GM21529 (cell line): ENCODE measurements around the gene PIK3CA.
"Not testable (repeated sequence)": the region's sequence is repeated elsewhere in the genome, so short reads cannot be mapped to it uniquely, and the experiment has no call there.

Experiments
- ATAC-seq: cut with Tn5 transposase; IDR thresholded peaks from one replicate; pipeline ENCODE4 v1.9.1; 2021; ENCODE audit not compliant: unreplicated experiment

PIK3CA gene

GRCh38 chr3:179147873-179148615 lies at the start of gene PIK3CA:
TSS of gene PIK3CA (plus strand) at chr3:179148357. CDS start at chr3:179198826, 50,469 bp downstream.
- ATAC-seq = peak; percentile 73

- ATAC-seq = no peak
Measured at GRCh38 chr3:179098388-179099077, 49.6 kb upstream of the PIK3CA start.

DNA sequence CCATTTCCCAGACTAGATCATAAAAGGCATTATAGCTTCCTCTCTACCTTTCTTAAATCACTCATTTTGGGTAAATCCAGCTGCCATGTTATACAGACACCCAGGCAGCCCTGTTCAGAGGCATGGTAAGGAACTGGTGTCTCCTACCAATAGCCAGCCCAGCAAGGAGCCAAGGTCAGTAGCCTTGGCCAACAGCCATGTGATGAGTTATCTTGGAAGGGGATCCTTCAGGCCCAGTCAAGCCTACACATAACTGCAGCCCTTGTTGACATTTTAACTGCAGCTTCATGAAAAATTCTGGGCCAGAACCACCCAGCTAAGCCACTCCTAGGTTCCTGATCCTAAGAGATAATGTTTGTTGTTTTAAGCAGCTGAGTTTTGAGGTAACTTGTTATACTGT lies 47.5 kb upstream of the PIK3CA start:
- ATAC-seq = no peak

GRCh38 chr3:179105881-179106280 lies 42.3 kb upstream of the PIK3CA start:
- ATAC-seq = no peak

DNA sequence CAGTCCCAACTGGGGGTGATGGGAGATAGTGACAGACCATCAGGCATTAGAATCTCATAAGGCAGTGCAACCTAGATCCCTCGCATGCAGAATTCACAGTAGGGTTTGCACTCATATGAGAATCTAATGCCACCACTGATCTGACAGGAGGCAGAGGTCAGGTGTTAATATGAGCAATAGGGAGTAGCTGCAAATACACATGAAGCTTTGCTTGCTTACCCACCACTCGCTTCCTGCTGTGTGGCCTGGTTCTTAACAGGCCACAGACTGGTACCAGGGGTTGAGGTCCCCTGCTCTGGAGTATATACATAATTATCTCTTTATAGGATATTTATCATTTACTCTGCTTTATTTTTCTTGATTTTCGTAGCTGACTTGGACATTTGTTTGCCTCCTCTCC lies 40.5 kb upstream of the PIK3CA start:
- ATAC-seq = no peak

GRCh38 chr3:179108086-179108485 lies 40.1 kb upstream of the PIK3CA start:
- no peak for ATAC-seq

DNA sequence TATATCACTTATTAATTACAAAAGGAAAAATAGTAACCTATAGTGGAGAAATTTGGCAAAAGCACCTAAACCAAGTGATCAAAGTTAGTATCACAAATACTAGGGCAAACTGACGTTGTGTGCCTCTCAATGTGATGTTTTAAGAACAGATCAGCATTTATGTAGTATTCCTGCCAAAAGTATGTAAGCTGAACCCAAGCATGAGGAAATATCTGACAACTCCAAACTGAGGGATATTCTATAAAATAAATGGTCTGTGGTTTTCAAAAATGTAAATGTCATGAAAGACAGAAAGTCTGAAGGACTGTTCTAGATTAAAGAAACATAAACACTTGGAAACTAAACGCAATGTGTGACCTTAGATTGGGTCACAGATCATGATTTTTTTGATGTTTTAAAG lies 34.3 kb upstream of the PIK3CA start:
- no peak for ATAC-seq

GRCh38 chr3:179115444-179115843 lies 32.7 kb upstream of the PIK3CA start:
- not testable (repeated sequence) for ATAC-seq

- no peak for ATAC-seq
Measured at GRCh38 chr3:179116816-179117215, 31.3 kb upstream of the PIK3CA start.

DNA sequence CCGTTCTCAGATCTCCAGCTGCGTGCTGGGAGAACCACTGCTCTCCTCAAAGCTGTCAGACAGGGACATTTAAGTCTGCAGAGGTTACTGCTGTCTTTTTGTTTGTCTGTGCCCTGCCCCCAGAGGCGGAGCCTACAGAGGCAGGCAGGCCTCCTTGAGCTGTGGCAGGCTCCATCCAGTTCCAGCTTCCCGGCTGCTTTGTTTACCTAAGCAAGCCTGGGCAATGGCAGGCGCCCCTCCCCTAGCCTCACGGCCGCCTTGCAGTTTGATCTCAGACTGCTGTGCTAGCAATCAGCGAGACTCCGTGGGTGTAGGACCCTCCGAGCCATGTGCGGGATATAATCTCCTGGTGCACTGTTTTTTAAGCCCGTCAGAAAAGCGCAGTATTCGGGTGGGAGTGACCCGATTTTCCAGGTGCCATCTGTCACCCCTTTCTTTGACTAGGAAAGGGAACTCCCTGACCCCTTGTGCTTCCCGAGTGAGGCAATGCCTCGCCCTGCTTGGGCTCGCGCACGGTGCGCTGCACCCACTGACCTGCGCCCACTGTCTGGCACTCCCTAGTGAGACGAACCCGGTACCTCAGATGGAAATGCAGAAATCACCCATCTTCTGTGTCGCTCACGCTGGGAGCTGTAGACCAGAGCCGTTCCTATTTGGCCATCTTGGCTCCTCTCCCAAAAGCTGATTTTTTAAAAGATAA lies 15.8 kb upstream of the PIK3CA start:
- ATAC-seq = not testable (repeated sequence)

DNA sequence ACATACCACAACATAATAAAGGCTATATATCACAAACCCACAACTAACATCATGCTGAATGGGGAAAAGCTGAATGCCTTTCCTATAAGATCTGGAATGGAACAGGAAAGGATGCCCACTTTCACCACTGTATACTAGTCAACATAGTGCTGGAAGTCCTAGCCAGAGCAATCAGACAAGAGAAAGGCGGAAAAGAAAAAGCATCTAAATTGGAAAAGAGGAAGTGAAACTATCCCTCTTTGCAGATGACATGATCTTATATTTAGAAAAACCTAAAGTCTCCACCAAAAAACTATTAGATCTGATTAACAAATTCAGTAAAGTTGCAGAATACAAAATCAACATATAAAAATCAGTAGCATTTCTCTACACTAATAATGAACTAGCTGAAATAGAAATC lies 14.6 kb upstream of the PIK3CA start:
- no peak for ATAC-seq

DNA sequence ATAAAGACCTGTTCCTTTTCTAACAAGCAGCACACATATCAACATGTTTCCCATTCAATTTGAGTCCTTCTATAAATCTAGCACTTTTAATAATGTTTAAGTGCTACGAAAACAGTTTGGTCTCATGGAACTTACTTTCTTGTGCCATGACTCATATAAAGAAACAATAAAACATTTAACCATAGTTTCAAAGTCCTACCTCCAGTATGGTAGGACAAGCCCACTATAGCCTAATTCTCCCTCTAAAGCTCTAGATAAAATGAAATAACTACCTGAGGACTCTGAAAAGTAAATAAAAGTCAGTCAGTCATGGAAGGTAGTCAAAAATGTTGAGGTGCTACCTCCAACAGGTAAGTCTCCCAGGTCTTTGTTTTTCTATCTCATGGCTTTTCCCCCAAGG lies 12.0 kb upstream of the PIK3CA start:
- ATAC-seq = no peak

DNA sequence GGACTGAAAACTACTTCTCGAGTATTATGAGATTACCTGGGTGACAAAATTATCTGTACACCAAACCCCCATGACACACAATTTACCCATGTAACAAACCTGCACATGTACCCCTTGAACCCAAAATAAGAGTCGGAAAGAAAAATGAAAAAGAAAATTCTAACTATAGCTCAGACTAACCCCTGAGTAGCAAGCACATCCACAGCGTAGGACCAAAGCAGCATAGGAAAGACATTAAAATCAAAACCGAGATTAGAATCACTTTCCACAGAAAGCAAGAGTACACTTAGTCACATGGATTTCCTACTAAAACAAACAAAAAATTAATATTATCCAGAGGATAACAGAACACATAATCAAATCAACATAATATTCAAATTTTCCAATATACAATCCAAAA lies 6.3 kb upstream of the PIK3CA start:
- ATAC-seq = no peak

GRCh38 chr3:179146911-179147513 lies 1.1 kb upstream of the PIK3CA start:
- ATAC-seq = peak; percentile 26

DNA sequence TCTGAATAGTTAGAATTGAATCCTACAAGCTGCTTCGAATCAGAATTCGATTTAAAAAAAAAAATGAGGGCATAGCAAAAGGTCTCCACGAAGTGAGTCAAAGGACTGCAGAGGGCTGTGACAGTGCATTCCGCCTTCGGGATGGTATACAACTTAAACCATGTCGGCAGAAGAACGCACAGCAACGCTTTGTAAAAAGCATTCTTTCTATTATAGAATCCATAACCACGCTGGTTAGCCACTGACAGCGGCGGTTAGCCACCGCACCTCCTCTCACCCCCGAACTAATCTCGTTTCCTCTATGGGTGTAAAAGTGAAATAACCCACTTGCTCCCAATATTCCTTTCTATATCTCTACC lies 664 bp upstream of the PIK3CA start:
- ATAC-seq = no peak

DNA sequence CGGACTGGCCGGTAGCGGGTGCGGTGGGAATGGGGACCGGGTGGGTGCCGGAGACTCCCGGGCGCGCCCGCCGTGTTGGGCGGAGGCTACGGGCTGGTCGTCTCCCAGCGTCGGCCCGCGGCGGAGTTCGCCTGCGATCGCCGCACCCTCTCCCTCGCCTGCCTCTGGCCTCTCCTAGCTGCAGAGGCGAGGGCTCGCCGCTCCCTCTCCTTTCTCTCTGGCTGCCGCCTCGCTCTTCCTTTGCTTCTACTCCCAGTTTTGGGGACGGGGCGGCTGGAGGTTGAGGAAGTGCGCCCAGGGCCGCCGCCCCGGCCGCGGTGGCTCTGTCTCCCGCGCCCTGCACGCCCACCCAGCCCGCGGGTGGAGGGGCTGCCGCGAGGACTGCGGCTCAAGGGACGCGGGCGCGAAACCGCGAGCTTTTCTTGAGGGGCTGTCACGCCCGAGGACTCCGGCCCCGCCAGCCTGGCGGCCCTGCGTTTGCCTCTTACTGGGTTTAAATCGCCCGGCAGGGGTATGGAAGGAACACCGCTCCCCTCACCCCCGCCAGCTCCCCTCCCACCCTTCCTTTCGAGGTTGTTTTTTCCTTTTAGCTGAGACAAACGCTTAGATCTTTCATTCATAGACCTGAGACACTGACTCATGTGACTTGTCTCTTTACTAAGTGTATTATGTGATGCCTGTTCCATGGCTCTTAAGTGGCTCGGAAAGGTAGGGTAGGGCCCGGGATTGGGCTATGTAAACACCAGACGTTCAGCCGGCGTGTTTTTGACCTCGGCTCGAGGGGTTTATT lies 654 bp downstream of the PIK3CA start:
- peak; percentile 21 for ATAC-seq

- peak; percentile 35 for ATAC-seq
Measured at GRCh38 chr3:179149406-179149867, 1.3 kb downstream of the PIK3CA start.

DNA sequence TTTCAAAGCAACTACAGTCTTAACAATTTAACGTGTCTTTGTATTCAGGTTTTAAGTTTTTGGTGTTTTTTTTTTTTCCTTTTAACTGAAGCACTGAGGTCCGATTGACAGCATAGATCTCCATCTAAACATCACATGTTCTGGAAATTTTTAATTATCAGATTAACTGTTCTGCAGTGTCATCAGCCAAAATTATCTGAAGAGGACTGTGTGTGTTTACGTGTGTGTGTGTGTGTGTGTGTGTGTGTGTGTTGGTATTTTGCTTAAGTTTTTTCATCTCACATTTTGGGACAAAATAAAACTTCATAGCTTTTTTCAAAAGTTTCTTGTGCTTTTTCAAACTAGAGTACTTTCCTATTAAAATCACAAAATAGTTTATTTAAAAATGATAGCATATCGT lies 1.8 kb downstream of the PIK3CA start:
- ATAC-seq = no peak

- ATAC-seq = no peak
Measured at GRCh38 chr3:179150610-179151009, 2.5 kb downstream of the PIK3CA start.

DNA sequence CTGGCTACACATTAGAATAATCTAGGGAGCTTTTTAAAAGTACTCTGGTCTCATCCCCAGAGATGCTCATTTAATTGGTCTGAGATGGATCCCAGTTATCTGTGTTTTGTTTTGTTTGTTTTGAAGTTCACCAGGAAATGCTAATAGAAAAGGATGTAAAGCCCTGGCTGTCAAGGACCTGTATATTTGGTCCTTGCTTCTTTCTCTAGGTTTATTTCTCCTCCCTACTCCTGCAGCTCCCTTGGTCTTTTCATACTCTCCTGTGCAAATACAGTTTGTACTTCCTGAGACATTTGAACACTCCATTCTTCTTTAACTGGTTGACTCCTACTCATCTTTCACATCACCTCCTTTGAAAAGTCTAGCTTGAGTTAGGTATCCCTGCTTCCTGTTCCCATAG lies 3.3 kb downstream of the PIK3CA start:
- no peak for ATAC-seq

DNA sequence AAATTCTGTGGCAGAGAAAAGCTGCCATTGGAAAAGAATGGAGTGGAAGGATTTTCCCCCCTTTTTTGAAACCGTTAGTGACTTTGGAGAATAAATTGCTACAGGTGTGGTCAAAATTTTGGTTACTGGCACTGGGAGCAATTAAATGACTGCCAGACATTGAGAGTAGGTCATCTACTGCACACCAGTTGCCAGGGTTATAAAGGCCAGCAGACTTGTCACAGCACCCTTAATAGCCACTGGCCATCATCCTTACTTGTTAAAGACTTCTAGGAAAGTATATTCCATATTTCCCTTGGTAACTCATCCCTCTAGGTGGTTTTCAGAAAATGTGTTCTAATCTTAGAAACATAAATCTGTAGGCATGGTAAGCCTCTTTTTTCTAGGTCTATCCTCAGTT lies 8.0 kb downstream of the PIK3CA start:
- ATAC-seq = no peak
